Thoracic aorta (tissue), 2 donors: ENCODE results near the gene ELOVL6. TPM values are rescaled to one million over a fixed set of nuclear protein-coding genes. Genes with fewer than 3 reads are reported as not detected.

Experiments used
- ATAC-seq: fragments of 150-250 bp; one replicate; pipeline ENCODE4 v1.8.0; 2017; ENCODE audit warnings: low read depth; ENCODE audit not compliant: insufficient number of reproducible peaks, low FRiP score
- DNase-seq: peaks from one replicate; pipeline ENCODE4 v3.0.0-alpha.2; 2020; ENCODE audit warnings: low spot score
- H3K27ac ChIP-seq, 2 donors: fragments of 200-600 bp; sonication (generic); 1 replicate in 1 of 2; 2 replicates in 1 of 2; pipeline ENCODE4 v1.5.1; 2016; ENCODE audit warnings: mild to moderate bottlenecking in 2 of 2, moderate library complexity in 2 of 2
- H3K27me3 ChIP-seq: fragments of 200-600 bp; sonication (generic); replicated peaks from 2 replicates; pipeline ENCODE4 v1.6.0; 2016; ENCODE audit warnings: mild to moderate bottlenecking; ENCODE audit not compliant: insufficient read depth
- H3K36me3 ChIP-seq: fragments of 200-600 bp; sonication (generic); one replicate; pipeline ENCODE4 v1.5.1; 2016
- H3K4me1 ChIP-seq, 2 donors: fragments of 200-600 bp; sonication (generic); 1 replicate in 1 of 2; 2 replicates in 1 of 2; pipeline versions ENCODE4 v1.5.1 to v1.6.0; 2016; ENCODE audit warnings: low read depth in 2 of 2, mild to moderate bottlenecking in 1 of 2; ENCODE audit not compliant: control insufficient read depth in 1 of 2
- H3K4me3 ChIP-seq: fragments of 200-600 bp; sonication (generic); 2 replicates; pipeline ENCODE4 v1.5.1; 2016; ENCODE audit warnings: mild to moderate bottlenecking
- H3K9me3 ChIP-seq: fragments of 200-600 bp; sonication (generic); 2 replicates; pipeline ENCODE4 v1.5.1; 2016
- CTCF ChIP-seq: fragments of 200-600 bp; sonication (generic); IDR thresholded peaks from one replicate; pipeline ENCODE4 v1.5.1; 2019; ENCODE audit warnings: antibody characterized with exemption
- total RNA-seq, 2 donors: library from RNA; depleted of rRNA; stranded (reverse); fragments of >200 nt; gene quantifications; one replicate each; pipeline versions ENCODE4 v1.1.0 to v1.2.3, GENCODE V29; 2016

Gene ELOVL6
- total RNA-seq, 2 donors from 2014 or later: 1.5 to 2.7 TPM

DNA sequence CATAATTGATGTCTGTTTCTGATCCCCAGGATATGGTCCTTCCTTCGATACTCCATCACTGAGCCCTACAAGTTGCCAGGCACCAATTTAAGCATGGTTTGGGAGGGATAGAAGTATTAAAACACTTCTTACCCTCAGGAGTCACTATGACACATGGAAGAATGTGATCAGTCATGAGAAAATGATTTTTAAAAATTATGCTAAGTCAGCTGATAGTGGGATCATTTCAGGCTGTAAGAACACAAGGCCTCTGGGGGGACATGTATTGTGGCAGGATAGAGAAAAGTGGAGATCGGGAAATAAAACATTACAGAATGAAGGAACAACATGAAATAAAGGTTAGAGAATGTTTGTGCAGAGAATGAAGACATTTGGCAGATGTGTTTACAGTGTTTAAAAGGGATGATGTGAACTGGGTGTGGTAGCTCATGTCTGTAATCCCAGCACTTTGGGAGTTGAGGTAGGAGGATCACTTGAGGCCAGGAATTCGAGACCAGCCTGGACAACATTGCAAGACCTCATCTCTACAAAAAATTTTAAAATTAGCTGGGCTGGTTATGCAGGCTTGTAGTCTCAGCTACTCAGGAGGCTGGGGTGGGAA, 64.0 kb downstream of the ELOVL6 start:
- H3K27ac ChIP-seq: no peak overlapping the region
- no peak for ATAC-seq
- no peaks in the 10 kb centered on the region for H3K36me3 ChIP-seq
- H3K4me3 ChIP-seq: no peak overlapping the region
- DNase-seq: no peak
- no peak for TF ChIP-seq CTCF
- no peaks in the 10 kb centered on the region for H3K4me1 ChIP-seq
- no peaks in the 10 kb centered on the region for H3K9me3 ChIP-seq
- no peaks in the 10 kb centered on the region for H3K27me3 ChIP-seq

GRCh38 chr4:110132816-110133719, 65.3 kb downstream of the ELOVL6 start:
- Histone ChIP-seq H3K9me3 (no peaks in the 10 kb centered on the region), H3K27me3 (no peaks in the 10 kb centered on the region), H3K4me1 (no peaks in the 10 kb centered on the region), H3K36me3 (no peaks in the 10 kb centered on the region), H3K27ac (no peak overlapping the region), H3K4me3 (no peak overlapping the region)
- no peak for DNase-seq
- ATAC-seq: no peak
- no peak for TF ChIP-seq CTCF

DNA sequence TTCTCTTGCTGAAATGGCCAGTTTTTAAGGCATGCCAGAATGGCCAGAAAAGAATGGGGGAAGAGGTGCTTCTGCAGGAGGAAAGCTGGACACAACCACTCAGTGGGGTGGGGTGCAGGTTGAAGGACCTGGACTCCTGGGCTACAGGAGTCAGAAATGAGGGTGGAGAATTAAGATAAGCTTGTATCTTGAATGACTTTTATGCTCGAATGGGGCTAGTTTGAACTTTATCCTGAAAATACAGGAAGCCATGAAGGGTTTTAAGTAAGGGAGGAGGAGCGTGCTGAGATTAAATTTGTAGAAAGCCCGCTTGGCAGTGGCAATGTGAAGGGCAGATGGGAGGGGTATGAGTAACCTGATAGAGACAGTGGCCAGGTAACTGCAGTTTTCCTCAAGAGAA, 66.5 kb downstream of the ELOVL6 start:
- no peak overlapping the region for H3K4me3 ChIP-seq
- no peaks in the 10 kb centered on the region for H3K27me3 ChIP-seq
- no peaks in the 10 kb centered on the region for H3K4me1 ChIP-seq
- DNase-seq: no peak
- ATAC-seq: no peak
- H3K9me3 ChIP-seq: no peaks in the 10 kb centered on the region
- no peak overlapping the region for H3K27ac ChIP-seq
- no peaks in the 10 kb centered on the region for H3K36me3 ChIP-seq
- no peak for TF ChIP-seq CTCF

DNA sequence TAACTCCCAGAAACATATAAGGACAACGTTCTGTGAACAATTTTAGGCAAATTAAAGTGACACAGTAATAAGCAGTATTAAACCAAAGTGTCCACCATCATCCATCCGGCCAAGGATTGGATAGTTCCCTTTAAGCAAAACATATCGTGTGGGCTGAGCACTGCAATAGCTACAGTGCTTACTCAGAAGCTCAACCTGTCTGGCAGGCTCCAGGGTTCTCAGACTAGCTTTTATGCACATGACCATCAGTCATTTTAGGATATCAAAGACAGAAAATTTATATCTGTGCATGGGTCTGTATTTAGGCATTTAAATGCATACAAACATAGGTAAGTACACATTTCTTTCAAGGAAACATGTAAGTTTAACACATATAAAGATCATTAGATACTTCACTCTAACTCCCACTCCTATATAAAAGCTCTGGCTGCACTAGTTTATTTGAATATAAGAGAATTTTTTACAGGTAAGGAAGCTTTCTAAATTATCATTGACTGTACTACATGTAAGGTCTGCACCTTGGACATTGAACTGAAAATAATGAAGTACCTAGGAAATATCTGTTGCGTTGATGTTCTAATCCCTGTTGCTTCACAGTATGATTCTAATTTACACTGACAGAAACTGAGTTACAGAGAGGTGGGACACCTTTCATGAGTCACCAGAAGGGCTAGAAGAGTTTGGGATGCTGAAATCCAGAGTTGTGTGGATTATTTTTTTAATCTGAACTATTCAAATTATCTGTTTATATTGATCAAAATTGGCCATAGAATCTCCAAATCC, 67.6 kb downstream of the ELOVL6 start:
- Histone ChIP-seq H3K4me3 (no peak overlapping the region), H3K9me3 (no peaks in the 10 kb centered on the region), H3K27ac (no peak overlapping the region), H3K27me3 (no peaks in the 10 kb centered on the region), H3K36me3 (no peaks in the 10 kb centered on the region), H3K4me1 (no peaks in the 10 kb centered on the region)
- ATAC-seq (no peak), DNase-seq (no peak)
- TF ChIP-seq CTCF: no peak

DNA sequence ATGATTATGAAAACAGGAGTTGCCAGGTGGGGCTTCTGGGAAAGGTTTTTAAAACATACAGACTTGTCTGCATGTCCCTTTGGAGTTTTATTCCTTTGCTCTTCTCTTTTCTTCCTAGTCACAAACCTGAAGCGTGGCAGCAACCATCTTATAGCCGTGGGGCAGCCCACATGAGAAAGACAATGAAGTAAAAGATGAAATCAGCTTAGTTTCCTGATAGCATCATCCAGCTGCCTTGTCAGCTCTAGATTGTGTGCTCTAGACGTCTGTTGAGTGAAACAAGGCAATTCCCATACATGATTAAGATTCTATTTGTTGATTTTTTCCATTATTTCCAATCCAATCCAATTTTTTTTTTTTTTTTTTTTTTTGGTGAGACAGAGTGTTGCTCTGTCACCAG, 68.9 kb downstream of the ELOVL6 start:
- no peaks in the 10 kb centered on the region for H3K9me3 ChIP-seq
- no peak overlapping the region for H3K4me3 ChIP-seq
- no peaks in the 10 kb centered on the region for H3K36me3 ChIP-seq
- ATAC-seq: no peak
- no peak for DNase-seq
- TF ChIP-seq CTCF: no peak
- H3K27me3 ChIP-seq: no peaks in the 10 kb centered on the region
- H3K27ac ChIP-seq: no peak overlapping the region
- no peaks in the 10 kb centered on the region for H3K4me1 ChIP-seq
